WTC11 (cell line): ENCODE measurements around the gene PCK2.

Source experiments
- CTCF ChIP-seq: fragments of 200-600 bp; IDR thresholded peaks from 2 replicates; pipeline ENCODE4 v1.8.0; 2022; ENCODE audit warnings: antibody characterized with exemption
- KAT7 ChIP-seq: sonication (generic); formaldehyde crosslinking; IDR thresholded peaks from 2 replicates; pipeline ENCODE4 v1.8.1; 2023; ENCODE audit warnings: missing genetic modification reagents, mild to moderate bottlenecking, borderline replicate concordance

- TF ChIP-seq CTCF: no peak
- TF ChIP-seq KAT7 (CRISPR knock-in tag): no peak
Observed at GRCh38 chr14:24088095-24088494, 6.0 kb upstream of the PCK2 start.
